Body of pancreas (tissue), 4 donors: ENCODE measurements around the gene PARP1. TPM values are rescaled to one million over a fixed set of nuclear protein-coding genes. Genes with fewer than 3 reads are reported as not detected.

Experiments
- ATAC-seq: fragments of 150-250 bp; one replicate; pipeline ENCODE4 v1.9.1; 2016
- DNase-seq, 4 donors: peaks; one replicate each; pipeline ENCODE4 v3.0.0-alpha.2; 2019
- H3K27ac ChIP-seq, 4 donors: fragments of 200-600 bp; sonication (generic); 1 replicate in 3 of 4; 2 replicates in 1 of 4; pipeline versions ENCODE4 v1.5.1 to v1.6.1; 2016 to 2019; ENCODE audit warnings: mild to moderate bottlenecking in 1 of 4, mixed read lengths in 1 of 4, moderate library complexity in 1 of 4
- H3K27me3 ChIP-seq, 2 donors: fragments of 200-600 bp; sonication (generic); one replicate each; pipeline ENCODE4 v1.6.0; 2016; ENCODE audit warnings: mild to moderate bottlenecking in 1 of 2
- H3K36me3 ChIP-seq, 2 donors: fragments of 200-600 bp; sonication (generic); replicated peaks in 1 of 2; 2 replicates each; pipeline ENCODE4 v1.5.1; 2016; ENCODE audit warnings: low read depth in 2 of 2; ENCODE audit not compliant: insufficient read depth in 1 of 2
- H3K4me1 ChIP-seq: fragments of 200-600 bp; sonication (generic); one replicate; pipeline ENCODE4 v1.6.0; 2016
- H3K4me3 ChIP-seq, 2 donors: fragments of 200-600 bp; sonication (generic); 1 replicate in 1 of 2; 2 replicates in 1 of 2; pipeline ENCODE4 v1.5.1; 2016 to 2019
- H3K9me3 ChIP-seq, 3 donors: fragments of 200-600 bp; sonication (generic); 1 replicate in 2 of 3; 2 replicates in 1 of 3; pipeline ENCODE4 v1.5.1; 2016
- CTCF ChIP-seq, 7 experiments: fragments of 450-650 bp in 4 of 7; fragments of 200-600 bp in 3 of 7; sonication (generic) in 3 of 7; IDR thresholded peaks; one replicate each; pipeline ENCODE4 v1.5.1; 2016 to 2019; ENCODE audit warnings: antibody characterized with exemption in 7 of 7
- POLR2A ChIP-seq, 3 donors: fragments of 450-650 bp; IDR thresholded peaks; one replicate each; pipeline ENCODE4 v1.6.1; 2016; ENCODE audit warnings: antibody characterized with exemption in 3 of 3, mild to moderate bottlenecking in 2 of 3
- WGBS, 2 donors: methylation state at CpG; one replicate each; pipeline ENCODE4 v1.1.5; 2017; 5-methylcytosine and 5-hydroxymethylcytosine counted together
- intact Hi-C: fragments of 100-400 bp; cut with DNase I; formaldehyde crosslinking; loops from one replicate; pipeline ENCODE4 v1.15.1; 2023
- total RNA-seq, 2 donors: library from RNA; depleted of rRNA; stranded (reverse); fragments of >200 nt; gene quantifications; one replicate each; pipeline ENCODE4 v1.1.0, GENCODE V29; 2016

PARP1 gene
- total RNA-seq, 2 donors from 2014 or later = 56.3 to 72.8 TPM

GRCh38 chr1:226397011-226397926, 10.6 kb downstream of the PARP1 start:
- peak overlapping the region in 2 of 4 donors; percentile 24 to 29 for H3K27ac ChIP-seq
- 58 to 62% methylated on average over 8 of the region's 8 CpGs for WGBS, 2 donors
- DNase-seq (no peak), ATAC-seq (peak; percentile 38)
- no peak overlapping the region for H3K4me3 ChIP-seq
- H3K27me3 ChIP-seq = no peaks in the 10 kb centered on the region
- H3K4me1 ChIP-seq = peaks cover 25% of the 10 kb centered on the region
- TF ChIP-seq POLR2A (IDR thresholded peaks at IDR 0.05) (no peak), CTCF (IDR thresholded peaks at IDR 0.05) (no peak)
- H3K9me3 ChIP-seq = no peaks in the 10 kb centered on the region
- peaks cover 11 to 16% of the 10 kb centered on the region in 2 donors for H3K36me3 ChIP-seq
- intact Hi-C loops = no loop called here

- DNase-seq = no peak
- 94 to 97% methylated on average over 6 of the region's 6 CpGs for WGBS, 2 donors
- TF ChIP-seq CTCF (IDR thresholded peaks at IDR 0.05) = no peak
- no peak for TF ChIP-seq POLR2A (IDR thresholded peaks at IDR 0.05)
- intact Hi-C loops = no loop called here
- Histone ChIP-seq H3K27me3 (no peaks in the 10 kb centered on the region), H3K9me3 (no peaks in the 10 kb centered on the region), H3K4me3 (no peak overlapping the region), H3K27ac (no peak overlapping the region), H3K4me1 (peaks cover 24% of the 10 kb centered on the region), H3K36me3 (peaks cover 3 to 11% of the 10 kb centered on the region in 2 donors)
- no peak for ATAC-seq
Observed at GRCh38 chr1:226395753-226396152, 12.1 kb downstream of the PARP1 start.

GRCh38 chr1:226394462-226394861, 13.4 kb downstream of the PARP1 start:
- Histone ChIP-seq H3K27ac (no peak overlapping the region), H3K9me3 (no peaks in the 10 kb centered on the region), H3K27me3 (no peaks in the 10 kb centered on the region), H3K36me3 (peaks cover 0 to 18% of the 10 kb centered on the region in 2 donors), H3K4me3 (no peak overlapping the region), H3K4me1 (peaks cover 24% of the 10 kb centered on the region)
- DNase-seq (no peak), ATAC-seq (no peak)
- TF ChIP-seq CTCF (IDR thresholded peaks at IDR 0.05) = no peak
- TF ChIP-seq POLR2A (IDR thresholded peaks at IDR 0.05) = no peak
- intact Hi-C loops = no loop called here
- WGBS, 2 donors = 67 to 71% methylated on average over 5 of the region's 5 CpGs

- H3K4me1 ChIP-seq = peaks cover 7% of the 10 kb centered on the region
- H3K27me3 ChIP-seq = no peaks in the 10 kb centered on the region
- intact Hi-C loops = no loop called here
- ATAC-seq = no peak
- H3K9me3 ChIP-seq = no peaks in the 10 kb centered on the region
- no peak overlapping the region for H3K27ac ChIP-seq
- H3K36me3 ChIP-seq = peaks cover 5 to 40% of the 10 kb centered on the region in 2 donors
- no peak for DNase-seq
- WGBS, 2 donors = 91 to 100% methylated on average over 2 to 3 of the region's 3 CpGs
- no peak for TF ChIP-seq CTCF (IDR thresholded peaks at IDR 0.05)
- no peak for TF ChIP-seq POLR2A (IDR thresholded peaks at IDR 0.05)
- no peak overlapping the region for H3K4me3 ChIP-seq
Observed at GRCh38 chr1:226390681-226391080, 17.2 kb downstream of the PARP1 start.
